Endodermal cell (in vitro differentiated cells): ENCODE data around the gene VAC14. TPM values are rescaled to one million over a fixed set of nuclear protein-coding genes. Genes with fewer than 3 reads are reported as not detected.

ENCODE experiments used
- DNase-seq: peaks from one replicate; pipeline ENCODE4 v3.0.0-alpha.2; 2017
- H3K27ac ChIP-seq: 2 replicates; pipeline ENCODE4 v1.5.1; 2013; ENCODE audit warnings: mild to moderate bottlenecking, low read depth, low read length, moderate library complexity
- H3K27me3 ChIP-seq: 2 replicates; pipeline ENCODE4 v1.6.1; 2013; ENCODE audit warnings: mild to moderate bottlenecking, low read length, moderate library complexity; ENCODE audit not compliant: insufficient read depth, control insufficient read depth, poor library complexity, severe bottlenecking
- H3K36me3 ChIP-seq: 2 replicates; pipeline ENCODE4 v1.7.0; 2013; ENCODE audit warnings: mild to moderate bottlenecking, low read length, moderate library complexity; ENCODE audit not compliant: control insufficient read depth, insufficient read depth
- H3K4me1 ChIP-seq: one replicate; pipeline ENCODE4 v1.7.0; 2013; ENCODE audit warnings: low read length; ENCODE audit not compliant: control insufficient read depth, insufficient read depth
- H3K4me3 ChIP-seq: 2 replicates; pipeline ENCODE4 v1.5.1; 2013; ENCODE audit warnings: mild to moderate bottlenecking, low read length, moderate library complexity
- H3K9ac ChIP-seq: 2 replicates; pipeline ENCODE4 v1.6.1; 2013; ENCODE audit warnings: mild to moderate bottlenecking, low read length, moderate library complexity; ENCODE audit not compliant: poor library complexity, severe bottlenecking; ENCODE audit errors: extremely low read depth
- H3K9me3 ChIP-seq: 2 replicates; pipeline ENCODE4 v1.6.1; 2013; ENCODE audit warnings: mild to moderate bottlenecking, low read length, moderate library complexity; ENCODE audit not compliant: control insufficient read depth
- H3K27ac Mint-ChIP-seq: 2 replicates; pipeline ENCODE4 v1.8.0; 2020; ENCODE audit warnings: mixed read lengths
- H3K27me3 Mint-ChIP-seq: 2 replicates; pipeline ENCODE4 v1.8.0; 2021; ENCODE audit warnings: mild to moderate bottlenecking, mixed read lengths; ENCODE audit not compliant: insufficient read depth
- H3K36me3 Mint-ChIP-seq: 2 replicates; pipeline ENCODE4 v1.8.0; 2020; ENCODE audit warnings: low read depth, mixed read lengths
- H3K4me1 Mint-ChIP-seq: 2 replicates; pipeline ENCODE4 v1.8.0; 2020; ENCODE audit warnings: mixed read lengths
- H3K4me3 Mint-ChIP-seq: 2 replicates; pipeline ENCODE4 v1.8.0; 2020; ENCODE audit warnings: mild to moderate bottlenecking, moderate library complexity, mixed read lengths
- H3K9me3 Mint-ChIP-seq: 2 replicates; pipeline ENCODE4 v1.8.0; 2020; ENCODE audit warnings: mild to moderate bottlenecking, mixed read lengths
- WGBS, 2 experiments: methylation state at CpG; one replicate each; pipeline versions ENCODE4 v1.1.5 to v1.1.7; 2013; ENCODE audit warnings: missing lambda C conversion rate in 2 of 2, mixed read lengths in 1 of 2; ENCODE audit not compliant: insufficient coverage in 1 of 2, insufficient read length in 1 of 2; 5-methylcytosine and 5-hydroxymethylcytosine counted together
- total RNA-seq, 2 donors: library from RNA; stranded (reverse); fragmentation: NEBNext Ultra II Directional in 1 of 2; extraction: Animal tissue kit (Norgen Biotek cat#: 25700) in 1 of 2; gene quantifications; 2 replicates in 1 of 2; 3 replicates in 1 of 2; pipeline ENCODE4 v1.2.1, GENCODE V29; 2021
- TF ChIP-seq, protein P1 (sequence below): fragments of 200-600 bp; sonication (generic); conservative IDR thresholded peaks from 2 replicates; pipeline ENCODE4 v1.5.0; 2021; ENCODE audit warnings: antibody characterized with exemption, mild to moderate bottlenecking

The VAC14 gene
- total RNA-seq, 2 donors from 2014 or later: 47.5 to 48.7 TPM

DNA sequence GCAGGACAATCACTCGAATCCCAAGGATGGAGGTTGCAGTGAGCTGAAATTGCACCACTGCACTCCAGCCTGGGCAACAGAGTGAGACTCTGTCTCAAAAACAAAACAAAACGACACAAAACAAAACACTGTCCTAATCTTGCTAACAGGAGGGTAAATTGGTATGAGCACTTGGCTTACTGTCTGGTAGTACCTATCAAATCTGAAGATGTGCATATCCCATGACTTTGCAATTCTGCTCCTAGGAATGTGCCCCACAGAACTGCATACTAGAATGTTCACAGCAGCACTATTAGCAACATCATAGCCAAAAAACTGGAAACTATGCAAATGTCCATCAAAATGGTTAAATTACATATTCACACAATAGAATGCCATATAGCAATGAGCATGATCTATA lies 130.8 kb downstream of the VAC14 start:
- TF ChIP-seq, protein P1, sequence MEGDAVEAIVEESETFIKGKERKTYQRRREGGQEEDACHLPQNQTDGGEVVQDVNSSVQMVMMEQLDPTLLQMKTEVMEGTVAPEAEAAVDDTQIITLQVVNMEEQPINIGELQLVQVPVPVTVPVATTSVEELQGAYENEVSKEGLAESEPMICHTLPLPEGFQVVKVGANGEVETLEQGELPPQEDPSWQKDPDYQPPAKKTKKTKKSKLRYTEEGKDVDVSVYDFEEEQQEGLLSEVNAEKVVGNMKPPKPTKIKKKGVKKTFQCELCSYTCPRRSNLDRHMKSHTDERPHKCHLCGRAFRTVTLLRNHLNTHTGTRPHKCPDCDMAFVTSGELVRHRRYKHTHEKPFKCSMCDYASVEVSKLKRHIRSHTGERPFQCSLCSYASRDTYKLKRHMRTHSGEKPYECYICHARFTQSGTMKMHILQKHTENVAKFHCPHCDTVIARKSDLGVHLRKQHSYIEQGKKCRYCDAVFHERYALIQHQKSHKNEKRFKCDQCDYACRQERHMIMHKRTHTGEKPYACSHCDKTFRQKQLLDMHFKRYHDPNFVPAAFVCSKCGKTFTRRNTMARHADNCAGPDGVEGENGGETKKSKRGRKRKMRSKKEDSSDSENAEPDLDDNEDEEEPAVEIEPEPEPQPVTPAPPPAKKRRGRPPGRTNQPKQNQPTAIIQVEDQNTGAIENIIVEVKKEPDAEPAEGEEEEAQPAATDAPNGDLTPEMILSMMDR: no peak
- WGBS, 2 experiments: 80 to 100% methylated on average over 1 to 2 of the region's 2 CpGs
- H3K9me3 Mint-ChIP-seq: peaks cover 29% of the 10 kb centered on the region
- no peaks in the 10 kb centered on the region for H3K4me1 Mint-ChIP-seq
- H3K27me3 Mint-ChIP-seq: no peaks in the 10 kb centered on the region
- DNase-seq: no peak
- Histone ChIP-seq H3K9me3 (peaks cover 22% of the 10 kb centered on the region), H3K4me1 (no peaks in the 10 kb centered on the region), H3K36me3 (peaks cover 66% of the 10 kb centered on the region), H3K27ac (no peak overlapping the region), H3K4me3 (no peak overlapping the region), H3K27me3 (no peaks in the 10 kb centered on the region), H3K9ac (no peak overlapping the region)
- peaks cover 74% of the 10 kb centered on the region for H3K36me3 Mint-ChIP-seq
- no peak overlapping the region for H3K4me3 Mint-ChIP-seq
- no peak overlapping the region for H3K27ac Mint-ChIP-seq

DNA sequence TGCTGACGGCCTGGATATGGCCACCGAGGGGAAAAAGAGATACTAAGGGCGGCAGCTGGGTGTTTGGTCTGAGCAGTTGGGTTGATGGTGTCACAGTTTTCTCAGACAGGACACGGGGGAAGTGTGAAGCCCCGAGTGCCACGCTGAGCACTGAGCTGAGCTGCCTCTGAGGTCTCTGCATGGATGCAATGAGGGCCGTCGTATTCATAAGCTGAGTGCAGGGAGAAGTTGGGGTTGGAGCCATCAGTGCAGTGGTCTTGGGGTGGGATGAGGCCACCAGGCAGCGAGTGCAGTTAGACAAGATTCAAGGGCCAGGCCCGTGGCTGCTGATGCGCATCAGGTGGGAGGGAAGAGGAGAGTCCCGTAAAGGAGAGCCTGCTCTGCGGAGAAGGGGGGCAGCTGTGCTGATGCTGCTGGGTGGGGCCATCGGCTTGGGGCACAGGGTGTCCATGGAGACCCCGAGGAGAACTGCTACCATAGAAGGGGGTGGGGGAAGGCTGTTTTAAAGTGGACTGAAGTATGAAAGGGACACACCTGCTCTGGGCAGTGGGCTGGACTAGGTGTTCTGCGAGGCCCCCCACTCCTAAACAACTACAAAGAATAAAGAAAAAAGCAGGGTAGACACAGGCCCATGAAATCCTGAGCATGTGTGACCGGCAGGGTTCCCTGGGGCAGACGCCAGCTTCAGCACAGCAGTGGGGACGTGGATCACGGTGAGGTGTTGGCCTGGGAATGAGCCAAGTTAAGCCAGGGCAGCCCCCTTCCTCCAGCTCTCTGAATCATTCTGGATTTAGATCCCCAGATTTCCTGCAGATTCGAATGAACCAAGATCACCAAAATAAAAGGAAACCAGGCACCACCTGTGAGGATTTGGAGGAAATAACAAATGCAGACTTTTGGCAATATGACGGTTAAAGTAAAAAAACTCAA lies 134.9 kb downstream of the VAC14 start:
- H3K4me1 ChIP-seq: no peaks in the 10 kb centered on the region
- Mint-ChIP-seq H3K4me1 (no peaks in the 10 kb centered on the region), H3K9me3 (peaks cover 29% of the 10 kb centered on the region), H3K4me3 (no peak overlapping the region), H3K27me3 (no peaks in the 10 kb centered on the region), H3K27ac (no peak overlapping the region), H3K36me3 (peaks cover 52% of the 10 kb centered on the region)
- H3K36me3 ChIP-seq: peaks cover 45% of the 10 kb centered on the region
- TF ChIP-seq, protein P1: no peak
- no peak for DNase-seq
- no peaks in the 10 kb centered on the region for H3K27me3 ChIP-seq
- no peak overlapping the region for H3K9ac ChIP-seq
- no peak overlapping the region for H3K27ac ChIP-seq
- WGBS, 2 experiments: 91 to 95% methylated on average over 16 to 21 of the region's 22 CpGs
- peaks cover 22% of the 10 kb centered on the region for H3K9me3 ChIP-seq
- H3K4me3 ChIP-seq: no peak overlapping the region

GRCh38 chr16:70665113-70665694 lies 135.8 kb downstream of the VAC14 start:
- Histone ChIP-seq H3K27me3 (no peaks in the 10 kb centered on the region), H3K9ac (no peak overlapping the region), H3K27ac (no peak overlapping the region), H3K9me3 (peaks cover 19% of the 10 kb centered on the region), H3K36me3 (peaks cover 37% of the 10 kb centered on the region), H3K4me3 (no peak overlapping the region), H3K4me1 (no peaks in the 10 kb centered on the region)
- no peak for DNase-seq
- H3K4me3 Mint-ChIP-seq: no peak overlapping the region
- H3K27ac Mint-ChIP-seq: no peak overlapping the region
- TF ChIP-seq, protein P1: no peak
- H3K9me3 Mint-ChIP-seq: peaks cover 26% of the 10 kb centered on the region
- no peaks in the 10 kb centered on the region for H3K4me1 Mint-ChIP-seq
- WGBS, 2 experiments: 94 to 100% methylated on average over 3 to 12 of the region's 14 CpGs
- peaks cover 45% of the 10 kb centered on the region for H3K36me3 Mint-ChIP-seq
- no peaks in the 10 kb centered on the region for H3K27me3 Mint-ChIP-seq
